ENCODE measurements around the gene ABCA9.
"Not testable (repeated sequence)": the region's sequence is repeated elsewhere in the genome, so short reads cannot be mapped to it uniquely, and the experiment has no call there.

ABCA9 gene

GRCh38 chr17:69004759-69005158 is 56.0 kb downstream of the ABCA9 start:
- H3K4me1 ChIP-seq (ENCODE audit: control insufficient read depth, insufficient read depth, low read length); H3K27ac ChIP-seq (ENCODE audit: low read depth, low read length); H3K4me3 ChIP-seq (ENCODE audit: low read length); H3K27me3 ChIP-seq (ENCODE audit: control insufficient read depth, insufficient read depth, low read length); H3K36me3 ChIP-seq (ENCODE audit: control insufficient read depth, insufficient read depth, low read length); H3K9ac ChIP-seq (ENCODE audit: low read length): not testable (repeated sequence)

- not testable (repeated sequence) for H3K27ac ChIP-seq (ENCODE audit: low read depth, low read length); H3K27me3 ChIP-seq (ENCODE audit: control insufficient read depth, insufficient read depth, low read length); H3K9ac ChIP-seq (ENCODE audit: low read length); H3K36me3 ChIP-seq (ENCODE audit: control insufficient read depth, insufficient read depth, low read length); H3K4me3 ChIP-seq (ENCODE audit: low read length); H3K4me1 ChIP-seq (ENCODE audit: control insufficient read depth, insufficient read depth, low read length)
Measured at GRCh38 chr17:68999743-69000142, 61.0 kb downstream of the ABCA9 start.

GRCh38 chr17:68993112-68993511 is 67.6 kb downstream of the ABCA9 start:
- no peaks in the 10 kb centered on the region for H3K4me1 ChIP-seq (ENCODE audit: control insufficient read depth, insufficient read depth, low read length)
- no peak overlapping the region for H3K9ac ChIP-seq (ENCODE audit: low read length)
- H3K4me3 ChIP-seq (ENCODE audit: low read length) = no peak overlapping the region
- H3K36me3 ChIP-seq (ENCODE audit: control insufficient read depth, insufficient read depth, low read length) = no peaks in the 10 kb centered on the region
- H3K27ac ChIP-seq (ENCODE audit: low read depth, low read length) = no peak overlapping the region
- H3K27me3 ChIP-seq (ENCODE audit: control insufficient read depth, insufficient read depth, low read length) = no peaks in the 10 kb centered on the region

- Histone ChIP-seq H3K36me3 (ENCODE audit: control insufficient read depth, insufficient read depth, low read length) (no peaks in the 10 kb centered on the region), H3K27ac (ENCODE audit: low read depth, low read length) (no peak overlapping the region), H3K4me1 (ENCODE audit: control insufficient read depth, insufficient read depth, low read length) (no peaks in the 10 kb centered on the region), H3K9ac (ENCODE audit: low read length) (no peak overlapping the region), H3K27me3 (ENCODE audit: control insufficient read depth, insufficient read depth, low read length) (no peaks in the 10 kb centered on the region), H3K4me3 (ENCODE audit: low read length) (no peak overlapping the region)
Measured at GRCh38 chr17:68987966-68988365, 72.8 kb downstream of the ABCA9 start.

- no peak overlapping the region for H3K4me3 ChIP-seq (ENCODE audit: low read length)
- H3K36me3 ChIP-seq (ENCODE audit: control insufficient read depth, insufficient read depth, low read length) = no peaks in the 10 kb centered on the region
- H3K9ac ChIP-seq (ENCODE audit: low read length) = no peak overlapping the region
- no peaks in the 10 kb centered on the region for H3K4me1 ChIP-seq (ENCODE audit: control insufficient read depth, insufficient read depth, low read length)
- no peaks in the 10 kb centered on the region for H3K27me3 ChIP-seq (ENCODE audit: control insufficient read depth, insufficient read depth, low read length)
- H3K27ac ChIP-seq (ENCODE audit: low read depth, low read length) = no peak overlapping the region
Measured at GRCh38 chr17:68981288-68981687, 79.4 kb downstream of the ABCA9 start.

GRCh38 chr17:68973098-68973846 is 87.5 kb downstream of the ABCA9 start:
- no peak overlapping the region for H3K4me3 ChIP-seq (ENCODE audit: low read length)
- no peak overlapping the region for H3K27ac ChIP-seq (ENCODE audit: low read depth, low read length)
- no peak overlapping the region for H3K9ac ChIP-seq (ENCODE audit: low read length)
- no peaks in the 10 kb centered on the region for H3K27me3 ChIP-seq (ENCODE audit: control insufficient read depth, insufficient read depth, low read length)
- H3K36me3 ChIP-seq (ENCODE audit: control insufficient read depth, insufficient read depth, low read length) = no peaks in the 10 kb centered on the region
- no peaks in the 10 kb centered on the region for H3K4me1 ChIP-seq (ENCODE audit: control insufficient read depth, insufficient read depth, low read length)

- Histone ChIP-seq H3K4me1 (ENCODE audit: control insufficient read depth, insufficient read depth, low read length) (no peaks in the 10 kb centered on the region), H3K9ac (ENCODE audit: low read length) (no peak overlapping the region), H3K27ac (ENCODE audit: low read depth, low read length) (no peak overlapping the region)
Measured at GRCh38 chr17:68972119-68972704, 88.5 kb downstream of the ABCA9 start.

GRCh38 chr17:68969101-68969500 is 91.6 kb downstream of the ABCA9 start:
- Histone ChIP-seq H3K36me3 (ENCODE audit: control insufficient read depth, insufficient read depth, low read length) (no peaks in the 10 kb centered on the region), H3K4me1 (ENCODE audit: control insufficient read depth, insufficient read depth, low read length) (no peaks in the 10 kb centered on the region), H3K4me3 (ENCODE audit: low read length) (no peak overlapping the region), H3K27me3 (ENCODE audit: control insufficient read depth, insufficient read depth, low read length) (no peaks in the 10 kb centered on the region), H3K9ac (ENCODE audit: low read length) (no peak overlapping the region), H3K27ac (ENCODE audit: low read depth, low read length) (no peak overlapping the region)

More at GRCh38 chr17:68972119-68972704, 88.5 kb downstream of the ABCA9 start:
- Histone ChIP-seq H3K27me3 (ENCODE audit: control insufficient read depth, insufficient read depth, low read length) (no peaks in the 10 kb centered on the region), H3K4me3 (ENCODE audit: low read length) (no peak overlapping the region), H3K36me3 (ENCODE audit: control insufficient read depth, insufficient read depth, low read length) (no peaks in the 10 kb centered on the region)

GRCh38 chr17:68963958-68964357 is 96.8 kb downstream of the ABCA9 start:
- no peak overlapping the region for H3K27ac ChIP-seq (ENCODE audit: low read depth, low read length)
- H3K4me3 ChIP-seq (ENCODE audit: low read length) = no peak overlapping the region
- no peaks in the 10 kb centered on the region for H3K27me3 ChIP-seq (ENCODE audit: control insufficient read depth, insufficient read depth, low read length)
- H3K4me1 ChIP-seq (ENCODE audit: control insufficient read depth, insufficient read depth, low read length) = no peaks in the 10 kb centered on the region
- H3K36me3 ChIP-seq (ENCODE audit: control insufficient read depth, insufficient read depth, low read length) = no peaks in the 10 kb centered on the region
- no peak overlapping the region for H3K9ac ChIP-seq (ENCODE audit: low read length)

- no peak overlapping the region for H3K9ac ChIP-seq (ENCODE audit: low read length)
- no peaks in the 10 kb centered on the region for H3K4me1 ChIP-seq (ENCODE audit: control insufficient read depth, insufficient read depth, low read length)
- no peaks in the 10 kb centered on the region for H3K36me3 ChIP-seq (ENCODE audit: control insufficient read depth, insufficient read depth, low read length)
- no peaks in the 10 kb centered on the region for H3K27me3 ChIP-seq (ENCODE audit: control insufficient read depth, insufficient read depth, low read length)
- no peak overlapping the region for H3K27ac ChIP-seq (ENCODE audit: low read depth, low read length)
- H3K4me3 ChIP-seq (ENCODE audit: low read length) = no peak overlapping the region
Measured at GRCh38 chr17:68961214-68961882, 99.4 kb downstream of the ABCA9 start.

- H3K4me1 ChIP-seq (ENCODE audit: control insufficient read depth, insufficient read depth, low read length); H3K27me3 ChIP-seq (ENCODE audit: control insufficient read depth, insufficient read depth, low read length); H3K9ac ChIP-seq (ENCODE audit: low read length); H3K4me3 ChIP-seq (ENCODE audit: low read length); H3K27ac ChIP-seq (ENCODE audit: low read depth, low read length); H3K36me3 ChIP-seq (ENCODE audit: control insufficient read depth, insufficient read depth, low read length): not testable (repeated sequence)
Measured at GRCh38 chr17:68959117-68959516, 101.6 kb downstream of the ABCA9 start.

GRCh38 chr17:68957944-68958343 is 102.8 kb downstream of the ABCA9 start:
- Histone ChIP-seq H3K27ac (ENCODE audit: low read depth, low read length) (no peak overlapping the region), H3K36me3 (ENCODE audit: control insufficient read depth, insufficient read depth, low read length) (no peaks in the 10 kb centered on the region), H3K4me3 (ENCODE audit: low read length) (no peak overlapping the region), H3K9ac (ENCODE audit: low read length) (no peak overlapping the region), H3K27me3 (ENCODE audit: control insufficient read depth, insufficient read depth, low read length) (no peaks in the 10 kb centered on the region), H3K4me1 (ENCODE audit: control insufficient read depth, insufficient read depth, low read length) (no peaks in the 10 kb centered on the region)

Measured in rectal smooth muscle tissue (tissue), 1 donor.